ENCODE data around the gene CEP135.

GRCh38 chr4:56060036-56060435, 111.3 kb downstream of the CEP135 start:
- TF ChIP-seq EZH2 (IDR thresholded peaks at IDR 0.05): no peak
- TF ChIP-seq POLR2AphosphoS5 (IDR thresholded peaks at IDR 0.05; ENCODE audit: borderline replicate concordance, low read depth, low read length): no peak
- no peak for TF ChIP-seq FOXP2 (optimal IDR thresholded peaks at IDR 0.05; ENCODE audit: control extremely low read depth, extremely low read length, insufficient read depth)
